HG03095 (cell line): ENCODE data around the gene TMEM132D.

Experiments
- ATAC-seq: cut with Tn5 transposase; IDR thresholded peaks from one replicate; pipeline ENCODE4 v1.9.1; 2021; ENCODE audit warnings: moderate library complexity; ENCODE audit not compliant: unreplicated experiment

The TMEM132D gene

DNA sequence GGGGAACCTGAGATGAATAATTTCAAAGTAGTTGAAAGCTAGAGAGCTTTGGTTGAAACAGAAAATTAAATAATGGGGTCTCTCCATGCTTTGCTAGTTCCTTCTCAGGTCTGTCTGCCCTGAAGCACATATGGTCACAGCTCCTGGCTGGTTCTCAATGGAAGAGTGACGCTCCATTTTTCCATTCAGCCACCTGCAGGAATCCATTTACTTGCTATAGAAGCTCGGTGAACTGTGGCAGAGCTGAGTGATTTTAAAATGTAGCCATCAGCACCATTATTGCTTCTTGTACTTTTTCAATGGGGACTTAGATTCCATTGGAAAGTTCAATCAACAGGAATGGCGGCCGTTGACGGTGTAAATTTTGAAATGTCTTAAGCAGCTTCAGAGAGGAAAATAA lies 525.3 kb downstream of the TMEM132D start:
- ATAC-seq, result no peak

GRCh38 chr12:129373746-129374145 lies 530.1 kb downstream of the TMEM132D start:
- no peak for ATAC-seq

DNA sequence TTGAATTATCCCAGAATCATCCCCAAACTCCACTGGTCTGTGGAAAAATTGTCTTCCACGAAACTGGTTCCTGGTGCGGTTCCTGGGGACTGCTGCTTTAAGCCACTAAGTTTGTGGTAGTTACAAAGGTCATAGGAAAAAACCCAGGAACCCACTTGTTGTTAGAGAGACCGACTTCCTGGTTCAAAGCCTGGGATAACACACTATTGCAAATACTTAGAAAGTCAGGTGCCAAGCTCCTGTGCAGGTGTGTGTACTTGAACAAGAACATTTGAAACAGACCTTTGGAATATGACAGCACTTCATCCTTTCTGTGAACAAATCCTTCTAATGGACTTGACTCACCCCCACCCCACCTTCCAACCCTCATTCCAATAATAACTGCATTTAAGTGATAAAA lies 530.9 kb downstream of the TMEM132D start:
- no peak for ATAC-seq

GRCh38 chr12:129372348-129372747 lies 531.5 kb downstream of the TMEM132D start:
- ATAC-seq, result no peak

- no peak for ATAC-seq
Observed at GRCh38 chr12:129371268-129371667, 532.6 kb downstream of the TMEM132D start.

GRCh38 chr12:129366656-129367055 lies 537.2 kb downstream of the TMEM132D start:
- ATAC-seq, result no peak

DNA sequence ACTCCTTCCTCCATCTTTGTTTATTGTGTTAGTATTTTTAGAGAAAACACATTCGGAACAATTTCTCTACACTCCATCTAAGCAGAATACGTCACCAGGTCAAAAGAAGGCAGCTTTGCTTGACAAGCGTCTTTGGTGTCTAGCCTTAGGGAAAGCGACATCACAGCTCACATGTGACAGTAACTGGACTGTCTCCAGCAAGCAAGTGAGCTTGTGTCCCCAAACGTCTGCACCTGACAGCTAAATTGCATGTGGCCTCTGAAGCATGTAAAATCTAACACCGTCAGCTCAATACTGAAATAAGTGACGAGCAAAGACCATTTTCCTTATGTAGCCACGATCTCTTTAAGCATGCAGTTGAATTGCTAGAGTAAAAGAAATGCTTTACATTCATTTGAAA lies 540.8 kb downstream of the TMEM132D start:
- no peak for ATAC-seq

DNA sequence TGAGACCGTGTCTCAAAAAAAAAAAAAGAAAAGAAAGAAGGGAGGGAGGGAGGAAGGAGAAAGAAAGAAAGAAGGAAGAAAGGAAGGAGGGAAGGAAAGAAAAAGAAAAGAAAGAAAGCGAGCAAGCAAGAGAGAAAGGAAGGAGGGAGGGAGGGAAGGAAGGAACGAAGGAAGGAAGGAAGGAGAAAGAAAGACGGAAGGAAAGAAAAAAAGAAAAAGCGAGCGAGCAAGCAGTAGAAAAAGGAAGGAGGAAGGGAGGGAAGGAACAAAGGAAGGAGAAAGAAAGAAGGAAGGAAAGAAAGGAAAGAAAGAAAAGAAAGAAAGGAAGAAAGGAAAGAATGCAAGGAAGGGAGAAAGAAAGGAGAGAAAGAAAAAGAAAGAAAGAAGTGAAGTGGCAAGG lies 546.6 kb downstream of the TMEM132D start:
- no peak for ATAC-seq

- ATAC-seq, result no peak
Observed at GRCh38 chr12:129351481-129351880, 552.3 kb downstream of the TMEM132D start.

GRCh38 chr12:129339336-129339735 lies 564.5 kb downstream of the TMEM132D start:
- no peak for ATAC-seq

GRCh38 chr12:129337413-129337812 lies 566.4 kb downstream of the TMEM132D start:
- no peak for ATAC-seq

- ATAC-seq, result no peak
Observed at GRCh38 chr12:129335773-129336172, 568.1 kb downstream of the TMEM132D start.

DNA sequence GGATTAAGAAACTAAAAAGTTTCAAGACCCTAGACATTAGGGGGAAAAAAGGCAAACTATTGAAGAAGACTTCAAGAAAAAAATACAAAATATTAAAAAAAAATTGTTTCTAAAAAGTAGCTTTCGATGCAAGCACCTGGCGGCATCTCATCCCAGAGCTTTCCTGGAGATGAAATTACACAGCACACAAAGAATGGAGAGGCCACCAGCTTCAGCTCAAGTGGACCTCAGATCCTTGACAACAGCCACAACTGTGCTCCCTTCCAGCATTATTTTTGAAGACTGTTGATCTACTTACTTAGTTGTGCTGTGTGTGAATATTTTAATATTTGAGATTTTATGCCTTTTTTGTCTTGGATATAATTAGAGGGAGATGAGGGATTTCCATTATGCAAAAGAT lies 571.5 kb downstream of the TMEM132D start:
- no peak for ATAC-seq

DNA sequence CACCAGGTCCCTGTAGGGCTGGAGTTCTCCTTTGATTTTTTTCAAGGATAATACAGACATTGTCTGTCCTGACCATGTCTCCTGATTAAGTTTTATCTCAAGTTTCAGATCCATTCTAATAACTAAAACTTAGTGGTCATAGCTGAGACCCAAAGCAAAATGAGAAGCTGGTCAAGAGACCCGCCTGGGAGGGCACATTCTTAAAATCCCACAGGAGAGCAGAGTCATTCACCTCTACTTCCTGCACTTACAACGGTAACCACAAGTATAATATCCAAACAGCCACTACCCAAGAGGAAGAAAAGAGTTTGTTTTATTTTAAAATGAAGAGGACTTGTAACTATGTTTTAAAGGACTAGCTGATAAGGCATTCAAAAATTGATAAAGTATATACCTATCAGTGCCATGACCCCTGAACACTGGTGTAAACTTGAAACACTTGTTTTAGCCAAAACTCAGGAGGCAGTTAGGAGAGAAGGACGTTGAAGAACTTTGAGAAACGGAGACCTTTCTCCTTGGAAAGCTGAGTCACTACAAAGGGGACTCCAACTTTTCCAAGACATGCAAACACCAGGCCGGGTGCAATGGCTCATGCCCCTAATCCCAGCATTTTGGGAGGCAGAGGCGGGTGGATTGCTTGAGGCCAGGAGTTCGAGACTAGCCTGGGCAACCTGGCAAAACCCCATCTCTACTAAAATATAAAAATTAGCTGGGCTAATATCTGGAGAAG lies 572.3 kb downstream of the TMEM132D start:
- no peak for ATAC-seq

DNA sequence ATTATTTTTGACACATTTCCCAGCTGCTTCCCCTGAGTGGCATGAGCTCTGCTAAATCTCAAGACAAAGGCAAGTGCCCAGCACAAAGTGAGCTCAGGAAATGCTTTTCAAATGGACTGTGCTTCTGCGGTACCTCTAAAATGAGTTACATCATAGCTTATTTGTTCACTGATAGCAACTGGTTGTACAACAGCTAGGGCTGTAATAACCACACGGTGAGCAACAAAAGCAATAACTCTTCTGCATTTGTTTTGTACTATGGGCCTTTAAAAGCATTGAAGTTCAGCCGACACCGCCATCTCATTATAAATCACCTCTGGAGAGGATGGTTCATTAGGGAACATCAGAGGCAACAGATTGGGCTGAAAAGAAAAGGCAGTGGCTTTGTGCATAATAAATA lies 575.6 kb downstream of the TMEM132D start:
- ATAC-seq, result no peak

- ATAC-seq, result no peak
Observed at GRCh38 chr12:129325566-129325965, 578.3 kb downstream of the TMEM132D start.

GRCh38 chr12:129312048-129312447 lies 591.8 kb downstream of the TMEM132D start:
- ATAC-seq, result no peak

DNA sequence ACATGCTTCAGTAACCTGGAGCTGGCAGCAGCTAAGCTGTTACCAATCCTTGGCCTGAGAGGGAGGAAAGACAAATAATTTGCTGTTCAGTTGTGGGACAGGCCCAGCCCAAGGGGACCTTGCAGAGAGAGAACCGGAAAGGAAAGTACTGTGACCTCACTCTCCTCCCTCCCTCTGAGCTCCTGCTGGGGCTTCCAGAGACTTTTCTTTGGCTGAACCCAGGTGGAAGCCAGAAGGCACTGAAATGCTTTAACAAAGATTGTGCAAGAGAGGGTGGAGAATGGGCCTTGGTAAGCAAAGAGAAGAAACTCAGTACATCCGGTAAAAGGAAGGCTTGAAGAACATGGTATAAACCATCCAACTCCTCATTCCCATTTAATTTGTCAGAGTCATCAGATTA lies 593.5 kb downstream of the TMEM132D start:
- ATAC-seq, result no peak

GRCh38 chr12:129305851-129306250 lies 598.0 kb downstream of the TMEM132D start:
- no peak for ATAC-seq

GRCh38 chr12:129304529-129304928 lies 599.3 kb downstream of the TMEM132D start:
- ATAC-seq, result no peak

GRCh38 chr12:129300011-129300410 lies 603.8 kb downstream of the TMEM132D start:
- ATAC-seq, result no peak

GRCh38 chr12:129298921-129299320 lies 604.9 kb downstream of the TMEM132D start:
- no peak for ATAC-seq

GRCh38 chr12:129296671-129297070 lies 607.2 kb downstream of the TMEM132D start:
- no peak for ATAC-seq
